Neuronal stem cell (in vitro differentiated cells): ENCODE results near the gene FBF1.

Source experiments
- DNase-seq: peaks from one replicate; pipeline ENCODE4 v3.0.0-alpha.2; 2013; ENCODE audit warnings: low spot score
- H2AFZ ChIP-seq: one replicate; pipeline ENCODE4 v1.6.1; 2013; ENCODE audit warnings: mild to moderate bottlenecking, low read length, inconsistent platforms
- H2AK5ac ChIP-seq: 2 replicates; pipeline ENCODE4 v1.6.1; 2013; ENCODE audit warnings: low read depth, mild to moderate bottlenecking, inconsistent platforms, low read length, moderate library complexity, mixed read lengths
- H2BK120ac ChIP-seq: 2 replicates; pipeline ENCODE4 v1.6.1; 2013; ENCODE audit warnings: low read depth, mild to moderate bottlenecking, inconsistent platforms, low read length, moderate library complexity, mixed read lengths
- H2BK12ac ChIP-seq: one replicate; pipeline ENCODE4 v1.6.1; 2013; ENCODE audit warnings: low read length, inconsistent platforms
- H2BK15ac ChIP-seq: 2 replicates; pipeline ENCODE4 v1.6.1; 2013; ENCODE audit warnings: mild to moderate bottlenecking, low read length, inconsistent platforms, mixed read lengths
- H2BK5ac ChIP-seq: one replicate; pipeline ENCODE4 v1.6.1; 2013; ENCODE audit warnings: inconsistent platforms, mild to moderate bottlenecking, low read length, moderate library complexity
- H3K14ac ChIP-seq: one replicate; pipeline ENCODE4 v1.6.1; 2013; ENCODE audit warnings: low read length, inconsistent platforms
- H3K18ac ChIP-seq: 2 replicates; pipeline ENCODE4 v1.6.1; 2013; ENCODE audit warnings: low read length, inconsistent platforms
- H3K23ac ChIP-seq: 2 replicates; pipeline ENCODE4 v1.6.1; 2013; ENCODE audit warnings: low read depth, mild to moderate bottlenecking, mixed read lengths, low read length, inconsistent platforms; ENCODE audit not compliant: poor library complexity
- H3K27ac ChIP-seq: replicated peaks from 3 replicates; pipeline ENCODE4 v1.5.1; 2013; ENCODE audit warnings: low read length, inconsistent platforms
- H3K27me3 ChIP-seq, 3 experiments: 2 replicates each; pipeline ENCODE4 v1.6.1; 2013; ENCODE audit warnings: low read length in 3 of 3, mild to moderate bottlenecking in 2 of 3, inconsistent platforms in 1 of 3, low read depth in 1 of 3, mixed read lengths in 1 of 3, moderate library complexity in 1 of 3; ENCODE audit not compliant: control insufficient read depth in 3 of 3, insufficient read depth in 3 of 3
- H3K36me3 ChIP-seq, 2 donors: replicated peaks in 1 of 2; 2 replicates each; pipeline ENCODE4 v1.6.1; 2013; ENCODE audit warnings: low read length in 2 of 2; ENCODE audit not compliant: control insufficient read depth in 2 of 2, insufficient read depth in 2 of 2
- H3K4ac ChIP-seq: 2 replicates; pipeline ENCODE4 v1.6.1; 2013; ENCODE audit warnings: inconsistent platforms, mild to moderate bottlenecking, low read length, moderate library complexity
- H3K4me1 ChIP-seq, 2 donors: 1 replicate in 1 of 2; 2 replicates in 1 of 2; pipeline ENCODE4 v1.6.1; 2013; ENCODE audit warnings: low read length in 2 of 2, low read depth in 1 of 2; ENCODE audit not compliant: control insufficient read depth in 2 of 2, insufficient read depth in 1 of 2
- H3K4me2 ChIP-seq: one replicate; pipeline ENCODE4 v1.6.1; 2013; ENCODE audit warnings: mild to moderate bottlenecking, low read length, inconsistent platforms; ENCODE audit not compliant: insufficient read depth, poor library complexity, severe bottlenecking
- H3K4me3 ChIP-seq, 2 donors: 2 replicates each; pipeline ENCODE4 v1.5.1; 2013; ENCODE audit warnings: low read length in 2 of 2, mild to moderate bottlenecking in 2 of 2, inconsistent platforms in 1 of 2, moderate library complexity in 1 of 2
- H3K79me1 ChIP-seq: one replicate; pipeline ENCODE4 v1.6.1; 2013; ENCODE audit warnings: low read depth, mild to moderate bottlenecking, inconsistent platforms, low read length, moderate library complexity
- H3K9ac ChIP-seq: one replicate; pipeline ENCODE4 v1.6.1; 2013; ENCODE audit warnings: mild to moderate bottlenecking, low read depth, low read length, inconsistent platforms; ENCODE audit not compliant: poor library complexity
- H3K9me3 ChIP-seq, 2 donors: replicated peaks in 1 of 2; 2 replicates each; pipeline versions ENCODE3 to v1.6.1; 2013; ENCODE audit warnings: low read length in 2 of 2, mild to moderate bottlenecking in 2 of 2, inconsistent platforms in 1 of 2, low read depth in 1 of 2, mixed read lengths in 1 of 2, moderate library complexity in 1 of 2; ENCODE audit not compliant: control insufficient read depth in 2 of 2, insufficient read depth in 1 of 2
- H4K8ac ChIP-seq: one replicate; pipeline ENCODE4 v1.6.1; 2013; ENCODE audit warnings: low read depth, mild to moderate bottlenecking, inconsistent platforms, low read length, moderate library complexity
- H4K91ac ChIP-seq: one replicate; pipeline ENCODE4 v1.6.1; 2013; ENCODE audit warnings: low read length, low read depth, mild to moderate bottlenecking, inconsistent platforms; ENCODE audit not compliant: poor library complexity
- WGBS, 2 donors: extraction: QIAGEN DNeasy Blood & Tissue Kit; methylation state at CpG; one replicate each; pipeline ENCODE4 v1.1.7; 2013; ENCODE audit warnings: missing lambda C conversion rate in 2 of 2, mixed read lengths in 1 of 2; ENCODE audit not compliant: insufficient read length in 2 of 2, insufficient replicate concordance in 1 of 2; ENCODE audit errors: extremely low coverage in 2 of 2; 5-methylcytosine and 5-hydroxymethylcytosine counted together

FBF1 gene

DNA sequence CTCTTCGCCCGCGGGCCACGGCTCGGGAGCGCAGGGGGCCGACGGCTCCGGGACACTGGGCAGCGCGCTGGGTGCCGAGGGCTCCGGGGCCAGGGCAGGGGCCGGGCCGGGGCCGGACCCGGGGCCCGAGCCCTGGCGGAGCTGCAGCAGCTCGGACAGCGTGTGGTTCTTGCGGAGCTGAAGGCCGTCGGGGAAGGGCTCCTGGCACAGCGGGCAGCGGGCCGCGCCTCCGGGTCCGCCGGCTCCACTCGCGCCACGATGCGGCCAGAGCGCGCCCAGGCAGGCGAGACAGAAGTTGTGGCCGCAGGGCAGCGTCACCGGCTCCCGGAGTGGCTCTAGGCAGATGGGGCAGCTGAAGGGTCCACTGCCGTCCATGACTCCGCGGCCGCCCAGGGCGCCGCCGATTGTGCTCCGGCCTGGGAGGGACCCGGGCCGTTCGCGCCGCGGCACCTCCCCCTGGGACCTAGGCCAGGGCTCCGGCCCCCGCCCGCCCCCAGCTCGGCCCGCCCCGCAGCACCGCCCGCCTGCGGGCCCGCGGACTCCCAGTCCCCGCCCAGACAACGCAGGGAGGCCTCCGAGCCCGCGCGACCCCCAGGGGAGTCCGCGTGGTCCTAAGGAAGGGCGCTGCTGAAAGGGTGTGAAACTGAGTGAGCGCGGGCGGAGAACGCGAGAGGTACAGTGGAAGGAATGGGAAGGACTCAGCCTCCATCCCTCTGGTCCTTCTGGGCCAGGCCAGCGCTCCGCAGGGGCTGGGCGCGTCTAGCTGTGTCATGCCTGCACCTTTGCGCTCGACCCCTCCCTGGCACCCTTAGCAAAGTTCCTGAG lies 62.5 kb downstream of the FBF1 start, which contains the start of gene TRIM47:
TSS of gene TRIM47 (minus strand) at position 408 of the 825 bp plus-strand sequence. CDS start at position 375, 33 bp downstream.
- Histone ChIP-seq H2BK5ac (peak within 1 kb of the TSS; percentile 87), H4K91ac (no peak within 1 kb of the TSS), H3K79me1 (no peaks in the 10 kb centered on the region), H3K9ac (peak within 1 kb of the TSS; percentile 77), H3K18ac (peak within 1 kb of the TSS; percentile 94), H2BK120ac (peak within 1 kb of the TSS; percentile 61), H2AK5ac (peak within 1 kb of the TSS; percentile 99), H3K9me3 (no peaks in the 10 kb centered on the region), H4K8ac (no peak within 1 kb of the TSS), H3K36me3 (no peaks in the 10 kb centered on the region), H3K27me3 (peaks cover 14 to 83% (median 40%) of the 10 kb centered on the region in 3 experiments), H2BK15ac (peak within 1 kb of the TSS; percentile 67), H3K4ac (no peak within 1 kb of the TSS), H2AFZ (peak within 1 kb of the TSS; percentile 91), H3K27ac (no peak within 1 kb of the TSS), H3K4me2 (peak within 1 kb of the TSS; percentile 96), H2BK12ac (peak within 1 kb of the TSS; percentile 16), H3K4me3 (peak within 1 kb of the TSS; percentile 28 to 79), H3K4me1 (peaks cover 2 to 5% of the 10 kb centered on the region in 2 donors), H3K14ac (no peak within 1 kb of the TSS), H3K23ac (peak within 1 kb of the TSS; percentile 75)
- DNase-seq, result no peak
- no CpG with 5 or more reads among the region's 87 CpGs for WGBS, 2 donors

DNA sequence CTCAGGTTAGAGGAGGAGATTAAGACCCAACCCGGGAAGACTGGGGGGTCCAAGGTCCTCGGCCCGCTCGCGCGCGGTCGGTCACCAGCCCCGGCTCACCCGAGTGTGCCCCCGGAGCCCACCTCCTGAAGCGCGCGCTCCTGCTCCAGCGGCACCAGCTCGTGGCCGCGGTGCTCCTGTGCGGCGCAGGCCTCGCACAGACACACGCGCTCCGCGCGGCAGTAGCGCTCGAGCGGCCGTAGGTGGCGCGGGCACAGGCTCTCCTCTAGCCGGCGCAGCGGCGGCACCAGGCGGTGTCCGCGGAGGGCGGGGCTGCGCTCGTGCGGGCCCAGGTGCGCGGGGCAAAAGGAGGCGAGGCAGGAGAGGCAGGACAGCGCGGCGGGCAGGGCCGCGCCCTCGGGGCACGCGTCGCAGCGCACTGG lies 63.1 kb downstream of the FBF1 start:
- no CpG with 5 or more reads among the region's 56 CpGs for WGBS, 2 donors
- peak overlapping the region; percentile 96 for H3K4me2 ChIP-seq
- no peak overlapping the region for H3K4ac ChIP-seq
- H3K27me3 ChIP-seq, result peaks cover 14 to 83% (median 40%) of the 10 kb centered on the region in 3 experiments
- no peak overlapping the region for H4K8ac ChIP-seq
- H3K9ac ChIP-seq, result peak overlapping the region; percentile 77
- peak; percentile 61 for DNase-seq
- no peak overlapping the region for H3K14ac ChIP-seq
- H2AK5ac ChIP-seq, result no peak overlapping the region
- no peaks in the 10 kb centered on the region for H3K79me1 ChIP-seq
- no peaks in the 10 kb centered on the region for H3K9me3 ChIP-seq
- H4K91ac ChIP-seq, result no peak overlapping the region
- no peaks in the 10 kb centered on the region for H3K36me3 ChIP-seq
- H3K4me1 ChIP-seq, result peaks cover 5% of the 10 kb centered on the region in 2 donors
- H2BK120ac ChIP-seq, result peak overlapping the region; percentile 61
- H2BK12ac ChIP-seq, result peak overlapping the region; percentile 16
- peak overlapping the region; percentile 67 for H2BK15ac ChIP-seq
- H2AFZ ChIP-seq, result peak overlapping the region; percentile 91
- peak overlapping the region; percentile 94 for H3K18ac ChIP-seq
- peak overlapping the region; percentile 87 for H2BK5ac ChIP-seq
- H3K23ac ChIP-seq, result peak overlapping the region; percentile 75
- no peak overlapping the region for H3K27ac ChIP-seq
- peak overlapping the region; percentile 28 to 79 for H3K4me3 ChIP-seq

DNA sequence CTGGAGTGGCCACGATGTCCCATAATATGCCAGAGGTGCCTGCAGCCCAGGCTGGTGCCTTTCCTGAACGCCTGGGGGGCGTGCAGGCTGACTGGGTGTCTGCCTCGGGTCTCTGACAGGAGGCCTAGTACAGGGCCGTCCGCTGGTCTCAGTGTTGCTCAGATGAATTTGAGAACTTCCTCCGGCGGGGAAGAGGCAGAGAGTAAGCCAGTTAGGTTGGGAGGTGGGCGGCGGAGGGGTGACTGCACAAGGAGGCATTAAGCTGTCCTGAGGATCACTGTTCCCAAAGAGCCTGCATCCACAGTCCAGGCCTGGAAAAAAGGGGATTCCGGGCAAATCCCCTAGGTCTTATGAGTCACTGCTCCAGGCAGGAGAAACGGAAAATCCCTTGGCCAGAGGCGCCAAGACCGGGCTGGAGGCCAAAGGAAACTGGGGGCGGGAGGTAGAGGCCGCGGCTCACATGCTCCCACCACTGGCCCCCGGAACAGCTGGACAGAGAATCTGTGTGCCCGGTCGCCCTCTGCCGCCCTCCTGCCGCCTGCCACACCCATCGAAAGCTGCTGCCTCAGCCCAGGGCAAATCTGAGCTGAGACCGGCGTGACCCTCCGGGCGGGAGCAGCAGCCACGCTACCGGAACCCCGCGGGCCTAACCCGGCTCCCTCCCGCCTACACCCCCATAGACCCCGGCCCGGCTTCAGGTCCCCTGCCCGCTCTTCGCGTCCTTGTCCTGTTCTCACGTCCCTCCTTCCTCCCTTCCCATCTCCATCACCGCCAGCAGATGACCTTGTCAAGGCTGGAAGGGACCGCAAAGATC lies 63.7 kb downstream of the FBF1 start:
- Histone ChIP-seq H4K8ac (no peak overlapping the region), H2BK120ac (peak overlapping the region; percentile 42), H3K23ac (peak overlapping the region; percentile 89), H3K27me3 (peaks cover 14 to 83% (median 40%) of the 10 kb centered on the region in 3 experiments), H3K14ac (no peak overlapping the region), H2BK5ac (peak overlapping the region; percentile 48), H4K91ac (no peak overlapping the region), H2AK5ac (peak overlapping the region; percentile 99), H2AFZ (peak overlapping the region; percentile 91), H3K9ac (peak overlapping the region; percentile 71), H3K36me3 (no peaks in the 10 kb centered on the region), H3K4me3 (peak overlapping the region; percentile 28 to 79), H3K4ac (no peak overlapping the region), H3K18ac (peak overlapping the region; percentile 80), H3K27ac (no peak overlapping the region), H3K4me2 (peak overlapping the region; percentile 96), H3K4me1 (peaks cover 5 to 10% of the 10 kb centered on the region in 2 donors), H3K79me1 (no peaks in the 10 kb centered on the region), H2BK12ac (peak overlapping the region; percentile 99), H2BK15ac (peak overlapping the region; percentile 75), H3K9me3 (no peaks in the 10 kb centered on the region)
- no peak for DNase-seq
- WGBS, 2 donors, result no CpG with 5 or more reads among the region's 41 CpGs
